Chondrocyte (in vitro differentiated cells): ENCODE measurements around the gene ANO1. TPM values are rescaled to one million over a fixed set of nuclear protein-coding genes. Genes with fewer than 3 reads are reported as not detected.

Experiments
- DNase-seq: peaks from one replicate; pipeline ENCODE4 v3.0.0; 2021; ENCODE audit warnings: mixed read lengths, low spot score
- H3K27ac Mint-ChIP-seq: one replicate; pipeline ENCODE4 v1.8.0; 2021; ENCODE audit warnings: mild to moderate bottlenecking, moderate library complexity, mixed read lengths; ENCODE audit not compliant: unreplicated experiment
- H3K27me3 Mint-ChIP-seq: 2 replicates; pipeline ENCODE4 v1.8.0; 2021; ENCODE audit warnings: low read depth, mixed read lengths
- H3K36me3 Mint-ChIP-seq: 2 replicates; pipeline ENCODE4 v1.8.0; 2021; ENCODE audit warnings: low read depth, mixed read lengths
- H3K4me1 Mint-ChIP-seq: 2 replicates; pipeline ENCODE4 v1.8.0; 2021; ENCODE audit warnings: low read depth, mild to moderate bottlenecking, mixed read lengths
- H3K4me3 Mint-ChIP-seq: one replicate; pipeline ENCODE4 v1.8.0; 2021; ENCODE audit warnings: mild to moderate bottlenecking, moderate library complexity, mixed read lengths; ENCODE audit not compliant: unreplicated experiment
- H3K9me3 Mint-ChIP-seq: 2 replicates; pipeline ENCODE4 v1.8.0; 2021; ENCODE audit warnings: low read depth, mixed read lengths
- CTCF ChIP-seq: fragments of 200-600 bp; sonication (generic); IDR thresholded peaks from 2 replicates; pipeline ENCODE4 v1.5.0; 2021; ENCODE audit warnings: antibody characterized with exemption, mild to moderate bottlenecking, moderate library complexity
- total RNA-seq: library from RNA; stranded (reverse); gene quantifications from 3 replicates; pipeline ENCODE4 v1.2.1, GENCODE V29; 2021

ANO1 gene
- total RNA-seq, 1 donor from 2014 or later, result 1.5 TPM

- Mint-ChIP-seq H3K27me3 (no peaks in the 10 kb centered on the region), H3K4me3 (no peak overlapping the region), H3K4me1 (peaks cover 25% of the 10 kb centered on the region), H3K27ac (peak overlapping the region; percentile 70), H3K9me3 (no peaks in the 10 kb centered on the region), H3K36me3 (no peaks in the 10 kb centered on the region)
- no peak for DNase-seq
- no peak for TF ChIP-seq CTCF
Observed at GRCh38 chr11:70233962-70234361, 155.8 kb downstream of the ANO1 start.

Other genes starting within 250 kb of the ANO1 start
- gene FADD, start 125.0 kb downstream of the ANO1 start, total RNA-seq, result 23.2 to 26.8 TPM (median 26.2 TPM) in 3 replicates
- gene PPFIA1, start 192.4 kb downstream of the ANO1 start, total RNA-seq, result 60.2 to 63.5 TPM (median 62.6 TPM) in 3 replicates